IMR-90 (cell line): ENCODE results near the gene CASP14. TPM values are rescaled to one million over a fixed set of nuclear protein-coding genes. Genes with fewer than 3 reads are reported as not detected.

Experiments used
- ATAC-seq: fragments of 200-7000 bp; cut with Tn5 transposase; 2 replicates; pipeline ENCODE4 v1.9.1; 2020; ENCODE audit warnings: low read depth, mild to moderate bottlenecking, moderate library complexity
- BruUV-seq: library from RNA; stranded (reverse); fragments of 400-500 nt; replicated peaks from 2 replicates; lab custom pipeline; 2021; lab: Mats Ljungman, UMichigan
- CTCF ChIA-PET: fragments of 300-600 bp; formaldehyde crosslinking; extraction: SDS; loops from one replicate; lab custom pipeline; 2021; ENCODE audit warnings: antibody characterized with exemption; lab: Yijun Ruan, JAX
- POLR2A ChIA-PET: fragments of 300-600 bp; sonication (Branson Sonifier 250); formaldehyde crosslinking; loops from one replicate; lab custom pipeline; 2022; ENCODE audit warnings: antibody characterized with exemption; ENCODE audit not compliant: unreplicated experiment; lab: Charles Lee
- DNase-seq: peaks from one replicate; pipeline ENCODE4 v3.0.0; 2013
- H2AFZ ChIP-seq: replicated peaks from 2 replicates; pipeline ENCODE3; 2013; ENCODE audit warnings: low read length, mild to moderate bottlenecking; ENCODE audit not compliant: poor library complexity
- H2AK5ac ChIP-seq: 2 replicates; pipeline ENCODE4 v1.6.1; 2013; ENCODE audit warnings: low read depth, low read length, inconsistent platforms
- H2AK9ac ChIP-seq: replicated peaks from 2 replicates; pipeline ENCODE3; 2013; ENCODE audit warnings: mild to moderate bottlenecking, low read depth, low read length, moderate library complexity; ENCODE audit not compliant: poor library complexity
- H2BK120ac ChIP-seq: 2 replicates; pipeline ENCODE4 v1.6.1; 2013; ENCODE audit warnings: low read depth, low read length, inconsistent platforms
- H2BK15ac ChIP-seq: 3 replicates; pipeline ENCODE4 v1.6.1; 2013; ENCODE audit warnings: low read depth, low read length, inconsistent platforms
- H2BK20ac ChIP-seq: 2 replicates; pipeline ENCODE4 v1.6.1; 2013; ENCODE audit warnings: low read depth, mild to moderate bottlenecking, inconsistent platforms, low read length, moderate library complexity
- H2BK5ac ChIP-seq: 2 replicates; pipeline ENCODE4 v1.6.1; 2013; ENCODE audit warnings: mild to moderate bottlenecking, low read depth, low read length, inconsistent platforms; ENCODE audit not compliant: poor library complexity, severe bottlenecking
- H3K14ac ChIP-seq: replicated peaks from 2 replicates; pipeline ENCODE4 v1.6.1; 2013; ENCODE audit warnings: low read depth, low read length, inconsistent platforms
- H3K18ac ChIP-seq: 2 replicates; pipeline ENCODE4 v1.6.1; 2013; ENCODE audit warnings: low read depth, low read length, control low read depth
- H3K23ac ChIP-seq: 2 replicates; pipeline ENCODE4 v1.6.1; 2013; ENCODE audit warnings: low read depth, low read length, inconsistent platforms
- H3K27ac ChIP-seq: 2 replicates; pipeline ENCODE4 v1.5.1; 2013; ENCODE audit warnings: mild to moderate bottlenecking, control low read depth, low read length; ENCODE audit not compliant: insufficient read depth
- H3K27me3 ChIP-seq: 2 replicates; pipeline ENCODE4 v1.6.1; 2013; ENCODE audit warnings: low read length; ENCODE audit not compliant: control insufficient read depth, insufficient read depth
- H3K36me3 ChIP-seq: 2 replicates; pipeline ENCODE4 v1.6.1; 2013; ENCODE audit warnings: low read length, mixed read lengths; ENCODE audit not compliant: control insufficient read depth, insufficient read depth
- H3K4ac ChIP-seq: 2 replicates; pipeline ENCODE4 v1.6.1; 2013; ENCODE audit warnings: low read depth, low read length, inconsistent platforms
- H3K4me1 ChIP-seq: 2 replicates; pipeline ENCODE4 v1.6.1; 2013; ENCODE audit warnings: low read length, mixed read lengths; ENCODE audit not compliant: control insufficient read depth, insufficient read depth
- H3K4me2 ChIP-seq: 2 replicates; pipeline ENCODE4 v1.6.1; 2013; ENCODE audit warnings: low read depth, mild to moderate bottlenecking, control low read depth, low read length, moderate library complexity
- H3K4me3 ChIP-seq: 2 replicates; pipeline ENCODE4 v1.5.1; 2013; ENCODE audit warnings: low read depth, mild to moderate bottlenecking, control low read depth, low read length, moderate library complexity; ENCODE audit not compliant: insufficient read depth
- H3K56ac ChIP-seq: 2 replicates; pipeline ENCODE4 v1.6.1; 2013; ENCODE audit warnings: low read length, inconsistent platforms; ENCODE audit not compliant: insufficient read depth; ENCODE audit errors: extremely low read depth
- H3K79me1 ChIP-seq, 2 experiments: 2 replicates each; pipeline ENCODE4 v1.6.1; 2013; ENCODE audit warnings: low read length in 2 of 2, inconsistent platforms in 1 of 2, low read depth in 1 of 2
- H3K9ac ChIP-seq: 2 replicates; pipeline ENCODE4 v1.6.1; 2013; ENCODE audit warnings: low read depth, low read length, control low read depth
- H3K9me1 ChIP-seq: 2 replicates; pipeline ENCODE4 v1.6.1; 2013; ENCODE audit warnings: low read length, inconsistent platforms; ENCODE audit not compliant: insufficient read depth
- H3K9me3 ChIP-seq: 2 replicates; pipeline ENCODE4 v1.6.1; 2013; ENCODE audit warnings: low read length; ENCODE audit not compliant: control insufficient read depth, insufficient read depth
- H4K20me1 ChIP-seq: 2 replicates; pipeline ENCODE4 v1.6.1; 2013; ENCODE audit warnings: low read length, inconsistent platforms; ENCODE audit not compliant: insufficient read depth
- H4K5ac ChIP-seq: 2 replicates; pipeline ENCODE4 v1.6.1; 2013; ENCODE audit warnings: mild to moderate bottlenecking, low read depth, low read length, control low read depth
- H4K8ac ChIP-seq, 2 experiments: 2 replicates each; pipeline ENCODE4 v1.6.1; 2013; ENCODE audit warnings: low read depth in 2 of 2, low read length in 2 of 2, control low read depth in 1 of 2, inconsistent platforms in 1 of 2
- H4K91ac ChIP-seq: 2 replicates; pipeline ENCODE4 v1.6.1; 2013; ENCODE audit warnings: low read depth, low read length, inconsistent platforms; ENCODE audit not compliant: insufficient read depth
- BHLHE40 ChIP-seq: fragments of 150-350 bp; IDR thresholded peaks from 2 replicates; pipeline ENCODE4 v1.6.1; 2016; ENCODE audit warnings: mild to moderate bottlenecking, low read depth, low read length
- CEBPB ChIP-seq: IDR thresholded peaks from 2 replicates; pipeline ENCODE4 v1.6.1; 2012; ENCODE audit warnings: low read depth, low read length, improper control_type of control experiment
- CHD1 ChIP-seq: IDR thresholded peaks from 2 replicates; pipeline ENCODE4 v1.6.1; 2012; ENCODE audit warnings: low read depth, low read length, improper control_type of control experiment
- ELK1 ChIP-seq: fragments of 150-350 bp; IDR thresholded peaks from 2 replicates; pipeline ENCODE4 v1.6.1; 2016; ENCODE audit warnings: low read depth, mild to moderate bottlenecking, low read length, moderate library complexity, borderline replicate concordance
- FOS ChIP-seq: fragments of 150-350 bp; IDR thresholded peaks from 2 replicates; pipeline ENCODE4 v1.6.1; 2016; ENCODE audit warnings: low read depth, low read length
- MAFK ChIP-seq: IDR thresholded peaks from 2 replicates; pipeline ENCODE4 v1.6.1; 2012; ENCODE audit warnings: low read depth, low read length, improper control_type of control experiment
- MAZ ChIP-seq: IDR thresholded peaks from 2 replicates; pipeline ENCODE4 v1.6.1; 2012; ENCODE audit warnings: low read depth, mild to moderate bottlenecking, low read length, improper control_type of control experiment, moderate library complexity, borderline replicate concordance
- MXI1 ChIP-seq: IDR thresholded peaks from 2 replicates; pipeline ENCODE4 v1.6.1; 2012; ENCODE audit warnings: low read depth, mild to moderate bottlenecking, low read length, moderate library complexity, borderline replicate concordance
- NFE2L2 ChIP-seq: fragments of 150-350 bp; IDR thresholded peaks from 2 replicates; pipeline ENCODE4 v1.6.1; 2016; ENCODE audit warnings: low read depth, mild to moderate bottlenecking, low read length
- POLR2A ChIP-seq: IDR thresholded peaks from 2 replicates; pipeline ENCODE4 v1.6.1; 2012; ENCODE audit warnings: mild to moderate bottlenecking, low read depth, low read length
- RAD21 ChIP-seq: IDR thresholded peaks from 2 replicates; pipeline ENCODE4 v1.6.1; 2012; ENCODE audit warnings: low read length, improper control_type of control experiment
- RCOR1 ChIP-seq: IDR thresholded peaks from 2 replicates; pipeline ENCODE4 v1.6.1; 2012; ENCODE audit warnings: mild to moderate bottlenecking, low read length, improper control_type of control experiment; ENCODE audit not compliant: insufficient replicate concordance
- RFX5 ChIP-seq: IDR thresholded peaks from 2 replicates; pipeline ENCODE4 v1.8.0; 2012; ENCODE audit warnings: low read depth, mild to moderate bottlenecking, low read length, moderate library complexity
- SMC3 ChIP-seq: fragments of 150-350 bp; IDR thresholded peaks from 2 replicates; pipeline ENCODE4 v1.6.1; 2016; ENCODE audit warnings: low read depth, mild to moderate bottlenecking, antibody characterized with exemption, low read length, moderate library complexity
- USF2 ChIP-seq: fragments of 150-350 bp; IDR thresholded peaks from 2 replicates; pipeline ENCODE4 v1.6.1; 2017; ENCODE audit warnings: mild to moderate bottlenecking, antibody characterized with exemption, low read length, low read depth
- WGBS, 2 experiments: methylation state at CpG; one replicate each; pipeline versions ENCODE4 v1.1.5 to v1.1.7; 2013; ENCODE audit warnings: missing lambda C conversion rate in 2 of 2; ENCODE audit not compliant: insufficient read length in 1 of 2; ENCODE audit errors: extremely low coverage in 2 of 2; 5-methylcytosine and 5-hydroxymethylcytosine counted together
- dilution Hi-C: fragments of 300-500 bp; cut with HindIII; formaldehyde crosslinking; loops from one replicate; pipeline ENCODE4 v1.14.3; 2018; ENCODE audit warnings: low sequenced_read_pairs; ENCODE audit not compliant: unreplicated experiment
- in situ Hi-C: fragments of 300-500 bp; cut with MboI; formaldehyde crosslinking; loops from 3 replicates; pipeline ENCODE4 v1.14.3; 2019; ENCODE audit warnings: low sequenced_read_pairs, inconsistent platforms, mixed read lengths
- intact Hi-C: fragments of 100-400 bp; cut with micrococcal nuclease; formaldehyde crosslinking; loops from 2 replicates; pipeline ENCODE4 v1.10.0; 2022
- polyA plus RNA-seq, 3 experiments: library from polyadenylated mRNA; depleted of rRNA; stranded (reverse); fragments of >200 nt; gene quantifications; 2 replicates each; pipeline ENCODE4 v1.2.3, GENCODE V29; 2012; ENCODE audit warnings: low replicate concordance in 1 of 3
- total RNA-seq: library from RNA; depleted of rRNA; stranded (reverse); fragments of >200 nt; gene quantifications from 2 replicates; pipeline ENCODE4 v1.2.3, GENCODE V29; 2012
- TF ChIP-seq, protein P1 (sequence below): conservative IDR thresholded peaks from 2 replicates; pipeline ENCODE4 v1.5.1; 2012; ENCODE audit warnings: mild to moderate bottlenecking, low read depth, low read length, improper control_type of control experiment

CASP14 gene
- total and polyA plus RNA-seq, 2 of the 4 experiments (the other 2 are of a cell fraction), result not detected

- ChIA-PET CTCF (no interaction called here), POLR2A (no interaction called here)
- Histone ChIP-seq H3K27ac (no peak overlapping the region), H2BK15ac (no peak overlapping the region), H3K18ac (no peak overlapping the region), H2AK9ac (no peak overlapping the region), H4K5ac (no peak overlapping the region), H2AFZ (no peak overlapping the region), H2BK120ac (no peak overlapping the region), H4K8ac (no peak overlapping the region), H4K91ac (no peak overlapping the region), H3K79me1 (no peaks in the 10 kb centered on the region), H2BK5ac (no peak overlapping the region), H3K56ac (no peak overlapping the region), H3K14ac (no peak overlapping the region), H3K4ac (no peak overlapping the region), H3K4me3 (no peak overlapping the region), H3K9ac (no peak overlapping the region), H3K23ac (no peak overlapping the region), H3K9me3 (no peaks in the 10 kb centered on the region), H4K20me1 (no peaks in the 10 kb centered on the region), H3K9me1 (no peaks in the 10 kb centered on the region), H2AK5ac (no peak overlapping the region), H3K4me2 (no peak overlapping the region), H3K4me1 (no peaks in the 10 kb centered on the region), H3K27me3 (no peaks in the 10 kb centered on the region), H3K36me3 (no peaks in the 10 kb centered on the region), H2BK20ac (no peak overlapping the region)
- DNase-seq (no peak), ATAC-seq (no peak)
- no CpG with 5 or more reads among the region's 1 CpG for WGBS, 2 experiments
- no peak for TF ChIP-seq MAZ
- no peak for TF ChIP-seq MAFK
- no peak for TF ChIP-seq CHD1
- no peak for TF ChIP-seq FOS
- no peak for TF ChIP-seq NFE2L2
- TF ChIP-seq, protein P1, sequence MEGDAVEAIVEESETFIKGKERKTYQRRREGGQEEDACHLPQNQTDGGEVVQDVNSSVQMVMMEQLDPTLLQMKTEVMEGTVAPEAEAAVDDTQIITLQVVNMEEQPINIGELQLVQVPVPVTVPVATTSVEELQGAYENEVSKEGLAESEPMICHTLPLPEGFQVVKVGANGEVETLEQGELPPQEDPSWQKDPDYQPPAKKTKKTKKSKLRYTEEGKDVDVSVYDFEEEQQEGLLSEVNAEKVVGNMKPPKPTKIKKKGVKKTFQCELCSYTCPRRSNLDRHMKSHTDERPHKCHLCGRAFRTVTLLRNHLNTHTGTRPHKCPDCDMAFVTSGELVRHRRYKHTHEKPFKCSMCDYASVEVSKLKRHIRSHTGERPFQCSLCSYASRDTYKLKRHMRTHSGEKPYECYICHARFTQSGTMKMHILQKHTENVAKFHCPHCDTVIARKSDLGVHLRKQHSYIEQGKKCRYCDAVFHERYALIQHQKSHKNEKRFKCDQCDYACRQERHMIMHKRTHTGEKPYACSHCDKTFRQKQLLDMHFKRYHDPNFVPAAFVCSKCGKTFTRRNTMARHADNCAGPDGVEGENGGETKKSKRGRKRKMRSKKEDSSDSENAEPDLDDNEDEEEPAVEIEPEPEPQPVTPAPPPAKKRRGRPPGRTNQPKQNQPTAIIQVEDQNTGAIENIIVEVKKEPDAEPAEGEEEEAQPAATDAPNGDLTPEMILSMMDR, result no peak
- TF ChIP-seq CEBPB, result no peak
- TF ChIP-seq POLR2A, result no peak
- TF ChIP-seq ELK1, result no peak
- TF ChIP-seq MXI1, result no peak
- TF ChIP-seq RCOR1, result no peak
- no peak for TF ChIP-seq SMC3
- TF ChIP-seq USF2, result no peak
- no peak for TF ChIP-seq RFX5
- TF ChIP-seq RAD21, result no peak
- TF ChIP-seq BHLHE40, result no peak
- dilution Hi-C loops (no loop called here), intact Hi-C loops (no loop called here), in situ Hi-C loops (no loop called here)
- BruUV-seq, result no TSS peak
Observed at GRCh38 chr19:15035795-15036311, 13.4 kb upstream of the CASP14 start.
